GM12891 (cell line): ENCODE data around the gene ADNP.

ENCODE experiments used
- DNase-seq: peaks from one replicate; pipeline ENCODE4 v3.0.0; 2011; ENCODE audit warnings: low spot score; ENCODE audit not compliant: insufficient read length
- FAIRE-seq: peaks from 2 replicates; lab custom pipeline; 2011; peaks lifted over from hg19 to GRCh38; lab: Jason Lieb, UNC
- PAX5 ChIP-seq: IDR thresholded peaks from 2 replicates; pipeline ENCODE4 v1.6.1; 2011; ENCODE audit warnings: low read length, moderate library complexity, mild to moderate bottlenecking; ENCODE audit not compliant: insufficient read depth, severe bottlenecking
- POLR2A ChIP-seq: IDR thresholded peaks from 2 replicates; pipeline ENCODE4 v1.6.1; 2011; ENCODE audit warnings: low read depth, low read length, control low read depth
- POLR2AphosphoS5 ChIP-seq: IDR thresholded peaks from 2 replicates; pipeline ENCODE4 v1.6.1; 2011; ENCODE audit warnings: low read depth, low read length, control low read depth
- POU2F2 ChIP-seq: IDR thresholded peaks from 2 replicates; pipeline ENCODE4 v1.6.1; 2011; ENCODE audit warnings: low read depth, mild to moderate bottlenecking, control low read depth, low read length, moderate library complexity
- SPI1 ChIP-seq: IDR thresholded peaks from 2 replicates; pipeline ENCODE4 v1.6.1; 2011; ENCODE audit warnings: low read depth, low read length, control low read depth
- TAF1 ChIP-seq: IDR thresholded peaks from 2 replicates; pipeline ENCODE4 v1.6.1; 2011; ENCODE audit warnings: low read depth, low read length, control low read depth

ADNP gene

DNA sequence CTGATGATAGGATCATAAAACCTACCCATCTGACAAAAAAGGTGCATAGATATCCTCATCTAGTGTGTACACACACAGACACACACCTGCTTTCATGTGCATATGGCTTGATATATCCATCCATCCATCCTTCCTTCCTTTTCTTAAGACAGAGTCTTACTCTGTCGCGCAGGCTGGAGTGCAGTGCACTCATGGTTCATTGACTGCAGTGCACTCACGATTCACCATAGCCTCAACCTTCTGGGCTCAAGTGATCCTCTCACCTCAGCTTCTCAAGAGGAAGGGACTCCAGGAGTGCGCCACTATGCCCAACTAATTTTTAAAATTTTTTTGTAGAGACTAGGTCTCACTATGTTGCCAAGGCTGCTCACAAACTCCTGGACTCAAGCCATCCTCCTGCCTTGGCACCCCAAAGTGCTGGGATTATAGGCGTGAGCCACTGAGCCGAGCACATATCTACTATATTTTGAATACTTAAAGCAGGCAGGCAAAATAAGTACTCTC, 27.1 kb downstream of the ADNP start:
- no peak for FAIRE-seq
- TF ChIP-seq SPI1 (no peak), POLR2AphosphoS5 (0 out of 2 replicates have a peak, but pooled peaks have one; percentile 20), TAF1 (no peak), PAX5 (no peak), POLR2A (no peak; the same call in 1 of the 2 replicates)
- no peak for DNase-seq

DNA sequence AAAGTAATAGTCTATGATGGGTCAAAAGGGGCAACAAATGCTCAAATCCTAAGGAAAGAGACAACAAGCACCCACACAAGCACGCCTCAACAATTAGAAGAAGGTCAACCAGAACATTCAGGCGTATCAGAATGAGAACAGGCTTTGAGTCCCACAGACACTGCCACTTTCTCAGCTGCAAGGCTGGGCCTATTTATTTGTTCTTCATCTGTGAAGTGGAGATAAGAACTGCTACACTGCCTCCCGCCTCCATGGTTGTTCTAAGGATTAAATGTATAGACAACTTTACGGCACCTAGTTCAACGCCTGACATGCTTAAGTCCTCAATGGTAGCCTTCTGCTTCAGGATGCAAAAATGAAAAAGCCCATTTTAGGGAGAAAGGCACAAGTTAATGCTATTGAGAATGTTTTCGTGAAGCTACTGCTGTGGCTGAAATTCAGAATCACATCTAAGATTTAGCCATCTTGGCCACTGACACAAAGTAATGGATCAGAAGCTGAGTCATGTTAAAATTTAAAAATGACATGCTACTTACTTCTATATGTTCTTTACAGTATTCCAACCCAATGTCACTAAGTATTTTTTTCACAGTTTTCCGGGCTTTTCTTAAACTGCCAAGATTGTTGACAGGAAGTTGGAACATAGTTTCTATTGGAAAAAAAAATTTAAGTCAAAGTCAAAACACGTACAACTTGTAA, 27.7 kb downstream of the ADNP start:
- TF ChIP-seq POU2F2 (no peak), SPI1 (no peak), PAX5 (no peak), POLR2A (no peak; the same call in 1 of the 2 replicates), TAF1 (no peak), POLR2AphosphoS5 (no peak)
- no peak for FAIRE-seq

DNA sequence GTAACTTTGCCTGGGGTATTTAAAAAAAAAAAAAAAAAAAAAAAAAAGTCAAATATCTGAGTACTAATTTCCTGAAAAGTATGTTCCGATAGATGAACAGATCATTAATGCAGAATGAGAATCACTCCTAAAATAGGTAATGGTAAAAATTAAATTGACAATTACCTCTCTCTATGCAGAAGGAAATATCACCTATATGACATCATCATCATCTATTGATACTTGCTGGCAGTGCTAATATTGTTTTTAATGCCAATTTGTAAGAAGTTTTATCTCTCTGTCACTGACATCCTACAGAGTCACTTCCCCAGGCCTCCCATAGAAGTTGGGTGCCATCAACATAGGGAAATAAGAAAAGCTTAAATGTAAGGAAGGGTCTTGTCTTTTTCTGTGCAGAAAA, 29.9 kb downstream of the ADNP start:
- DNase-seq = no peak
- no peak for FAIRE-seq
- TF ChIP-seq POU2F2 = no peak
- TF ChIP-seq TAF1 = no peak
- TF ChIP-seq POLR2AphosphoS5 = no peak
- TF ChIP-seq POLR2A = no peak
- TF ChIP-seq PAX5 = no peak
- TF ChIP-seq SPI1 = no peak

More for the DNA sequence above, 27.7 kb downstream of the ADNP start:
- DNase-seq = no peak

DNA sequence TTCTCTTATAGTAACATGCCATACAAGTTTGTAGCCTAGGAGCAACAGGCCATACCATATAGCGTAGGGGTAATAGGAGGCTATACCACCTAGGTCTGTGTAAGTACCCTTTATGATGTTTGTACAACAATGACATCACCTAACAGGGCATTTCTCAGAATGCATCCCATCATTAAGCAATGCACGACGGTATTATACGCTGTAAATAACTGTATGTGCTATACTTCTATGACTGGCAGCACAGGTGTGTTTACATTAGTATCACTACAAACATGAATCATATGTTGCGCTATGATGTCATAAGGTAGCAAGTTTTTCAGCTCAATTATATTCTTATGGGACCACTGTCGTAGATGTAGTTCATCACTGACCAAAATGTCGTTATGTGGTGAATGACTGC, 31.0 kb downstream of the ADNP start:
- no peak for TF ChIP-seq POLR2A
- TF ChIP-seq SPI1 = no peak
- no peak for TF ChIP-seq PAX5
- TF ChIP-seq POLR2AphosphoS5 = no peak; the same call in 1 of the 2 replicates
- TF ChIP-seq TAF1 = no peak
- no peak for TF ChIP-seq POU2F2
- DNase-seq = no peak
- no peak for FAIRE-seq

DNA sequence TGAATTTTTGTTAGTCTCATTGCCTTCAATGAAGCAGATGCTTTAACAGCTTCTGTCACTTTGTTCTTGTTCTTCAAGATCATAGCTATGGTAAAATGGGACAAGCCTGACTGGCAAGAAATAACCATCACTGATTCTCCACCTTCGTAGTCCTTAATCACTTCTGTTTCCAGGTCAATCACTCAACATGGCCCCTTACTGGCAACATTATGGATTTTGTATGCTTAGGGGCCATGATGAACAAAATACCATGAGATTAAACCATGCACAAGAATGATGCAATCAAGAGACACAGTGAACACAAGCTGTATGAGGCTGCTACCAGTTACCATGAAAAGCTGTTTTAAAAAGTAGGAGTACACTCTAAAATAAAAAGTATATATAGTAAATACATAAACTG, 32.8 kb downstream of the ADNP start:
- FAIRE-seq = no peak
- no peak for DNase-seq
- TF ChIP-seq SPI1 = no peak
- no peak for TF ChIP-seq POU2F2
- 0 out of 2 replicates have a peak, but pooled peaks have one; percentile 4 for TF ChIP-seq POLR2AphosphoS5
- TF ChIP-seq TAF1 = no peak
- no peak for TF ChIP-seq POLR2A

DNA sequence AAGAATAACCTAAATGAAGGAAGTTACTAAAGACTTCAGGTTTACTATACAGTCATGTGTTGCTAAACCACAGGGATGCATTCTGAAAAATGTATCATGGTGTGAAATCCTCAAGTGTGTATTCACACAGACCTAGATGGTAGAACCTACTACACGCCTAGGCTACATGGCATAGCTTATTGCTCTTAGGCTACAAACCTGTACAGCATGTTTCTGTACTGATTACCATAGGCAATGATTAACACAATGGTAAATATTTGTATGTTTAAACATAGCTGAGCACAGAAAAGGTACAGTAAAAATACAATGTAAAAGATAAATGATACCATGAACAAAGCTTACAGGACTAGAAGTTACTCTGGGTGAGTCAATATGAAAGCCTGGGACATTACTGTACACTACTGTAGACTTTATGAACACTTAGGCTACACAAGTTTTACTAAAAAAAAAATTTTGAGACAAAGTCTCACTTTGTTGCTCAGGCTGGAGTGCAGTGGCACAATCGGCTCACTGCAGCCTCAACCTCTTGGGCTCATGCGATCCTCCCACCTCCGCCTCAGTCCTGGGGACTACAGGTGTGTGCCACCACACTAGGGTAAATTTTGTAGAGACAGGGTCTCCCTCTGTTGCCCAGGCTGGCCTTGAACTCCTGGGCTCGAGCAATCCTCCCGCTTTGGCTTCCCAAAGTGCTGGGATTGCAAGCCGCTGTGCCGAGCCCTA, 36.0 kb downstream of the ADNP start:
- TF ChIP-seq SPI1 = no peak
- no peak for TF ChIP-seq POU2F2
- TF ChIP-seq POLR2A = 0 out of 2 replicates have a peak, but pooled peaks have one; percentile 32
- TF ChIP-seq PAX5 = no peak
- TF ChIP-seq TAF1 = no peak
- peak; percentile 40; the same call in 1 of the 2 replicates for TF ChIP-seq POLR2AphosphoS5
- DNase-seq (no peak), FAIRE-seq (no peak)

DNA sequence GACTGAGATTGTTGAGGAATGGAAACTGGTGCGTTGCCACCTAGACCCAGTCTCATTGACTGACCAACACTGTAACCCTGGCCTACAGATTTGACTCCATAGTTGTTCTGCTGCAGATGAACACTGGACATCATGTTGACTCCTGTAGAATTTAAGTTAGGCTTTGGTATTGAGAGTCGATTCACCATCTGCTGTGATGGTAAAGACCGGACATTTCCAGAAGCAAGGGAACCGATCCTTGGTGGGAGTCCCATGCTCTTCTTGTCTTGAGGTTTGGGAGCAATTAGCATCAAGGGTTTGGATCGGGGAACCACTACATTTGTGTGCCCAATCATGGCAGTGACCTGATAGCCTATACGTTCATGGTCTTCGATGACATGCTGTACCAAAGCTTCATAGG, 37.6 kb downstream of the ADNP start:
- FAIRE-seq = no peak
- no peak for TF ChIP-seq POLR2A
- no peak for TF ChIP-seq SPI1
- no peak for TF ChIP-seq PAX5
- TF ChIP-seq TAF1 = no peak
- TF ChIP-seq POU2F2 = no peak
- TF ChIP-seq POLR2AphosphoS5 = peak; percentile 76
- no peak for DNase-seq

DNA sequence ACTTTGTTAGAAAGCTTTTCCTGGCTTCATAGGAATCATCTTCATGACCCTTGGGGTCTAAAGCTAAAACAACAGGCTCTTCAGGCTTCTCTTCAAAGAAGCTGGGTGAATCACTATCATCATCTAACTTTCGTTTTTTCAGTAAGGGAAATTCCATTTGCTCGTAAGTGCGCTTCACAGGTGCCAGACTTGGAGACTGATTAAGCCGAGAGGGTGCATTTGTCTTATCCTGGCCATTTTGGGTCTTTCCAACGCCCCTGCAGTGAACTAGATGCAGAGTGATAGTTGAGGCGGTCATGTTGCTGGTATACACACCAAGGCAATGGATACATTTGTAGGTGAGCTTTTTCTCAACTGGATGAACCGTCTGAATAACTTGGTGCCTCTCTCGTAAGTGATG, 38.8 kb downstream of the ADNP start:
- FAIRE-seq = no peak
- TF ChIP-seq POU2F2 = no peak
- TF ChIP-seq POLR2AphosphoS5 = no peak; the same call in 1 of the 2 replicates
- TF ChIP-seq TAF1 = no peak
- TF ChIP-seq PAX5 = no peak
- no peak for TF ChIP-seq SPI1
- DNase-seq = no peak

DNA sequence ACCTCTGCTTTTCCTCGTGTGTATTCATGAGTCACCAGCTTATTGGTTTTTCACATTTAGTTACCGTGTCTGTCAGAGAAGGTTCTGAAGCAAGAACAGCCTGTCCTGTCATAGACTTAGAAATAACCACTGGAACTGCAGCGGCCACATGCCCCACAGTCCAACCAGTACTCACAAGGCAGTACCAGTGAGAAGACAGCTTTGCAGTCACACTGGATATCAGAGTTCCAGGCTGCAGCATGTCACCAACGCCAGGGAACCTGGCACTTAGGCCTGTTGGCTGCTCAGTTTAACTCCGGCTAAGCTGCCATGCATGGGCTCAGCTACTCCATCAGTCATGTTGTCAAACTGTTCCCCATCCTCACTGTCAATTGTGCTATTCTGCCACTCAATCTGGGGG, 40.1 kb downstream of the ADNP start:
- FAIRE-seq = no peak
- no peak for DNase-seq
- TF ChIP-seq POLR2A = no peak
- TF ChIP-seq TAF1 = no peak
- TF ChIP-seq POLR2AphosphoS5 = peak; percentile 76
- no peak for TF ChIP-seq SPI1
- no peak for TF ChIP-seq POU2F2

DNA sequence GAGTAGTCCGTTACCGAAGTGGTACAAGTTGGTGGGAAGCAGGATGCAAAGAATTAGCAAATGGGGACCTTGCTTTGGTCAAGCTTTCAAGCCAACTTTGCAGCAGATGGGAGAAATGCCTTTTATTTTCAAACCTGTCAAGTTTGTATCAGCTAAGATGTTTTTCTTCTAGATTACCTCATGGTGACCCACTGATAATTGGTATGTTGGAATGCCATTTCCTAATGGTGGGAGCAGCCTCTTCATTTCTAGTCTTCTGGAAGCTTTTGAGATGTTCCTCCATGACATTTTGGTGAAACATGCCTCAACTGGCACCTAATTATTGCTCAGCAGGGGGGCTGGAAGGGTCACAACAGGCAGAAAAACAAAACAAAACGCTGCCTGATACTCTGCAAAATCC, 43.7 kb downstream of the ADNP start:
- FAIRE-seq (no peak), DNase-seq (no peak)
- TF ChIP-seq TAF1 = no peak

DNA sequence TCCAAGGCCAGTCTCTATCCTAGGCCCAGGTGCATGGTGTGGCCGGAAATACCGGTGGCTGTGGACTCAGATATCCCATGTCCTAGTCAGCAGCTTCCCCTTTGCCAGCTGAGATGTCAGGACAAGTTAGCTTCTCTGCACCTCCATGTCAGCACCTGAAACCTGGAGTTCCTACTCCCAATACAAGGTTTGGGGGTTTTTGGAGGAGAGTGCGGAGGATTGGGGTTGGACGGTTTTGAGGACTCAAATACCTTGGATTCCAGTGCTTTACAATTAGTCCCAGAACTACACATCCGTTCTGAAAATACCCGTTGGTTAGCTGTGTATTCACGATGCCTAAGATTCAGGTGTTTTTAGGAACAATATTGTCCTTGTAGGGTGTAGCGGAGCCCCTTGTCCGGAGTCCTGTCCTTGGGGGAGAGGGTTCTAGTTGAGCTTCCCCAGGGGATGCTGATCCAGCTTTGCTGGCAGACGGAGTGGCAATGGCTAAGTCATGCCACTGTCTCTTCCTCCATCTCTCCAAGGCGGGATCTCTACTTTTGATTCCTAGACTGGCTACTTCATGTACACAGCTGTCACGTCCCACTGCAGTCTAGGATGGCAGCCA, 45.0 kb downstream of the ADNP start:
- DNase-seq = no peak
- no peak for FAIRE-seq
- TF ChIP-seq PAX5 (no peak), TAF1 (no peak), SPI1 (no peak), POU2F2 (no peak), POLR2AphosphoS5 (no peak), POLR2A (no peak)
